HEK293T (cell line): Measurements from ENCODE around the gene SMC3.

ENCODE experiments used
- BHLHE40 ChIP-seq: fragments of 450-650 bp; IDR thresholded peaks from 2 replicates; pipeline ENCODE4 v1.6.1; 2016; ENCODE audit warnings: mild to moderate bottlenecking, moderate library complexity, borderline replicate concordance
- CTBP1 ChIP-seq: fragments of 450-650 bp; IDR thresholded peaks from 2 replicates; pipeline ENCODE4 v1.6.1; 2016; ENCODE audit warnings: borderline replicate concordance
- FOXA1 ChIP-seq: fragments of 450-650 bp; IDR thresholded peaks from 2 replicates; pipeline ENCODE4 v1.6.1; 2016; ENCODE audit warnings: mild to moderate bottlenecking
- FOXK2 ChIP-seq: fragments of 450-650 bp; IDR thresholded peaks from 2 replicates; pipeline ENCODE4 v1.6.1; 2016; ENCODE audit warnings: mild to moderate bottlenecking
- FOXM1 ChIP-seq: fragments of 450-650 bp; IDR thresholded peaks from 2 replicates; pipeline ENCODE4 v1.6.1; 2017; ENCODE audit warnings: mild to moderate bottlenecking, borderline replicate concordance
- LEF1 ChIP-seq: fragments of 450-650 bp; IDR thresholded peaks from 2 replicates; pipeline ENCODE4 v1.6.1; 2017; ENCODE audit warnings: mild to moderate bottlenecking, borderline replicate concordance
- NFRKB ChIP-seq: fragments of 450-650 bp; IDR thresholded peaks from 2 replicates; pipeline ENCODE4 v1.6.1; 2016; ENCODE audit warnings: mild to moderate bottlenecking, moderate library complexity
- SP1 ChIP-seq: fragments of 450-650 bp; IDR thresholded peaks from 2 replicates; pipeline ENCODE4 v1.6.1; 2017
- SUZ12 ChIP-seq: fragments of 450-650 bp; IDR thresholded peaks from 2 replicates; pipeline ENCODE4 v1.6.1; 2016; ENCODE audit warnings: mild to moderate bottlenecking
- TARDBP ChIP-seq: fragments of 450-650 bp; IDR thresholded peaks from 2 replicates; pipeline ENCODE4 v1.6.1; 2016
- ZNF384 ChIP-seq: fragments of 450-650 bp; IDR thresholded peaks from 2 replicates; pipeline ENCODE4 v1.6.1; 2016

GRCh38 chr10:110568055-110568735 lies 700 bp downstream of the SMC3 start:
- TF ChIP-seq SUZ12 (no peak), FOXM1 (no peak), FOXA1 (no peak), BHLHE40 (no peak), SP1 (no peak), TARDBP (no peak), FOXK2 (peak; percentile 72; the same call in 1 of the 2 replicates), NFRKB (no peak), CTBP1 (no peak), ZNF384 (no peak), LEF1 (no peak)
